GM20000 (cell line): ENCODE data around the gene GNPDA1.

Source experiments
- DNase-seq: peaks from one replicate; pipeline ENCODE4 v3.0.0; 2012; ENCODE audit warnings: low spot score
- TF ChIP-seq, protein P1 (sequence below): IDR thresholded peaks from 2 replicates; pipeline ENCODE4 v1.5.1; 2012; ENCODE audit warnings: mild to moderate bottlenecking, control low read depth; ENCODE audit errors: extremely low read depth, missing control alignments

GNPDA1 gene

GRCh38 chr5:142032747-142033631, 20.2 kb upstream of the GNPDA1 start:
- DNase-seq, result no peak
- TF ChIP-seq, protein P1, sequence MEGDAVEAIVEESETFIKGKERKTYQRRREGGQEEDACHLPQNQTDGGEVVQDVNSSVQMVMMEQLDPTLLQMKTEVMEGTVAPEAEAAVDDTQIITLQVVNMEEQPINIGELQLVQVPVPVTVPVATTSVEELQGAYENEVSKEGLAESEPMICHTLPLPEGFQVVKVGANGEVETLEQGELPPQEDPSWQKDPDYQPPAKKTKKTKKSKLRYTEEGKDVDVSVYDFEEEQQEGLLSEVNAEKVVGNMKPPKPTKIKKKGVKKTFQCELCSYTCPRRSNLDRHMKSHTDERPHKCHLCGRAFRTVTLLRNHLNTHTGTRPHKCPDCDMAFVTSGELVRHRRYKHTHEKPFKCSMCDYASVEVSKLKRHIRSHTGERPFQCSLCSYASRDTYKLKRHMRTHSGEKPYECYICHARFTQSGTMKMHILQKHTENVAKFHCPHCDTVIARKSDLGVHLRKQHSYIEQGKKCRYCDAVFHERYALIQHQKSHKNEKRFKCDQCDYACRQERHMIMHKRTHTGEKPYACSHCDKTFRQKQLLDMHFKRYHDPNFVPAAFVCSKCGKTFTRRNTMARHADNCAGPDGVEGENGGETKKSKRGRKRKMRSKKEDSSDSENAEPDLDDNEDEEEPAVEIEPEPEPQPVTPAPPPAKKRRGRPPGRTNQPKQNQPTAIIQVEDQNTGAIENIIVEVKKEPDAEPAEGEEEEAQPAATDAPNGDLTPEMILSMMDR, result no peak

GRCh38 chr5:142032150-142032549, 19.3 kb upstream of the GNPDA1 start:
- TF ChIP-seq, protein P1, result no peak
- no peak for DNase-seq

DNA sequence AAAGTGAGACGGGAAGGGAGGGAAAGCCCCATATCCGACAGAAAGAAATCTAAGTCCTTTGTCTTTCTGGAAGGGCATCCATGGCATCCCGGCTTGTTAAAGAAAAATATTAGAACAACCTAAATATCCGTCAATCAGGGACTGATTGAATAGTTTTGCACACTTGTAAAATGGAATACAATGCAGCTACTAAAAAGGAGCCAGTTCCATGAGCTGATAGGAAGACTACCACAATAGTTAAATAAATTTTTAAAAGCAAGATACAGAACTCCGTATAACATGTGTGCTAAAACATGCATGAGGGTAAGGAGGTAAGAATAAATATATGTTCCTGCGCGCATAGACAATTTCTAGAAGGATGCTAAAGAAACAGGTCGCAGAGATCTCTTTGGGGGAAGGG, 12.8 kb upstream of the GNPDA1 start:
- DNase-seq, result no peak
- TF ChIP-seq, protein P1, result no peak

DNA sequence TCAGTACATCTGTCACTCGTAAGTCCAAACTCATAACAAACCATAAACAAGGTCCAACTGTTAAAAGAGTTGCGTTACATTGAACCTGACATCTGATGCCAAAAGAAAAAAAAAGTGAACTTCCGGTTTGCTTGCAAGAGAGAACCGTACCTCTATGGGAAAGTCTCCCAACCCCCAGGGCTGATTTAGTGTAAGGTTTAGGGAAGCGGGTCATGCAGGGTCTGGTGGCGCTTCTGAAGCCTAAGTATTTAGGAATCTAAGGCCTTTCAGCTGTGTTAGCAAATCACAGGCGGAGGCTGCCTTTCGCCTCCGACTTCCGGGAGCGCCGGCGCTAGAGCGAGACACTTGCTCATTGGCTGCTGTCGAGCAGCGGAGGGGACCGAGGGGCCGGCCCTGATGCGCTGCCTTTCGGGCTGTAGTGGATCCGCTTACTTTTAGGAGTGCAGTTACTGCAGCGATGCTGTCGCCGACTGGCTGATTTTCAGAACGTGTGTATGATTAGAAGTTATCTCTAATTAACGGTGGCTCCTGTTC, 12.0 kb upstream of the GNPDA1 start:
- TF ChIP-seq, protein P1, result no peak
- peak; percentile 87 for DNase-seq

GRCh38 chr5:142023836-142024235, 11.0 kb upstream of the GNPDA1 start:
- DNase-seq, result no peak
- TF ChIP-seq, protein P1, result no peak

DNA sequence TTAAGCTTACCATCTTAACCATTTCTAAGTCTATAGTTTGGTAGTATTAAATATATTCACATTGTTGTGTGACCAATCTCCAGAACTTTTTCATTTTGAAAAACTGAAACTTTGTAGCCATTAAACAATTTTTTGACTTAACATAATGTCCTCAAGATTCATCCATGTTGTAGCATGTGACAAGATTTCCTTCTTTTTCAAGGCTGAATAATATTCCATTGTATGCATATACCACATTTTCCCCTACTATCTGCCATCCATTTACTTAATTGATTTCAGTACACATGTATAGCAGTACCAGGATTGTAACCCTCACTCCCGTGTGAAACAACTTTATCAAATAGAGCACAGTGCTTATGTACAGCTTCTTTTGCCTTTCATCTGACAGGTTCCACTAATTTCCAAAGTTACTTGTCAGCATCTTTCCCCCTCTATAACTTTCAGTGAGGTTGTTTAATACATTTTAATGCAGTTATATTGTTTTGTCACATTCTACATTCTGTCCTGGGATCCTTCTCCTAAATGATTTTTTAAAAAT, 7.4 kb upstream of the GNPDA1 start:
- DNase-seq, result no peak
- TF ChIP-seq, protein P1, result no peak

GRCh38 chr5:142017832-142018427, 5.1 kb upstream of the GNPDA1 start:
- TF ChIP-seq, protein P1, result no peak
- DNase-seq, result peak; percentile 49
